Vagina (tissue), 2 donors: ENCODE data around the gene XRCC4. TPM values are rescaled to one million over a fixed set of nuclear protein-coding genes. Genes with fewer than 3 reads are reported as not detected.

Experiments used
- DNase-seq, 2 donors: peaks; one replicate each; pipeline ENCODE4 v3.0.0-alpha.2; 2017; ENCODE audit errors: extremely low spot score in 2 of 2
- H3K27ac ChIP-seq: fragments of 200-600 bp; sonication (generic); one replicate; pipeline ENCODE4 v1.5.1; 2019
- H3K27me3 ChIP-seq: fragments of 200-600 bp; sonication (generic); one replicate; pipeline ENCODE4 v1.5.1; 2019
- H3K36me3 ChIP-seq, 2 donors: fragments of 200-600 bp; sonication (generic); one replicate each; pipeline ENCODE4 v1.5.1; 2017 to 2019
- H3K4me1 ChIP-seq: fragments of 200-600 bp; sonication (generic); one replicate; pipeline ENCODE4 v1.5.1; 2019
- H3K4me3 ChIP-seq, 2 donors: fragments of 200-600 bp; sonication (generic); 1 replicate in 1 of 2; 2 replicates in 1 of 2; pipeline ENCODE4 v1.5.1; 2016 to 2019
- H3K9me3 ChIP-seq: fragments of 200-600 bp; sonication (generic); one replicate; pipeline ENCODE4 v1.5.1; 2019
- POLR2A ChIP-seq, 2 donors: fragments of 450-650 bp; IDR thresholded peaks; one replicate each; pipeline ENCODE4 v1.6.1; 2017; ENCODE audit warnings: antibody characterized with exemption in 2 of 2, mild to moderate bottlenecking in 2 of 2, moderate library complexity in 2 of 2
- POLR2AphosphoS5 ChIP-seq, 2 donors: sonication (generic); formaldehyde crosslinking; IDR thresholded peaks; one replicate each; pipeline ENCODE4 v1.9.0; 2017; ENCODE audit warnings: antibody characterized with exemption in 2 of 2, mild to moderate bottlenecking in 2 of 2, low read depth in 1 of 2; ENCODE audit not compliant: insufficient read depth in 1 of 2
- intact Hi-C: fragments of 100-400 bp; cut with DNase I; formaldehyde crosslinking; loops from one replicate; pipeline ENCODE4 v1.15.1; 2023
- total RNA-seq: library from RNA; depleted of rRNA; stranded (reverse); fragments of >200 nt; gene quantifications from one replicate; pipeline ENCODE4 v1.2.3, GENCODE V29; 2016
- TF ChIP-seq, protein P1 (sequence below), 3 experiments: fragments of 450-650 bp in 2 of 3; fragments of 200-600 bp in 1 of 3; sonication (generic) in 1 of 3; IDR thresholded peaks; one replicate each; pipeline ENCODE4 v1.5.1; 2017 to 2019; ENCODE audit warnings: antibody characterized with exemption in 3 of 3, mild to moderate bottlenecking in 2 of 3, moderate library complexity in 2 of 3

The XRCC4 gene
- total RNA-seq, 1 donor from 2014 or later: 5.4 TPM

DNA sequence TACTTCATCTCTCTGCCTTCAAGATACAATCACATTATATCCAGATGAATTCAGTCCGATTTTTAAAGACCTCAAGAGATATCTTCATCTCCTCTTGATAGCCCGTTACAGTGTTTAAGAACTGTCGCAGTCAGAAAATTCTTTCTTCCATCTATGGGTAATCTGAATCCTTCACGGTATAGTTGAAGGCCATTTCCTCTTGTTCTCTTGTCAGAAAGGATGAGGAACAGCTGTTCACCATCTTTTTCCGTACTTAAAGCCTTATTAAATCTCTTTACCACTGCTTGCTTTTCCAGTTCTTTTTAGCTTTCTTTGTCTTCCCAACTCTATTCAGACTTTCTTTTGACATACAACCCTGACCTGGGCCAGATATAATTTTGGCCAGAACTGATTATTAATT lies 121.8 kb downstream of the XRCC4 start:
- no peak overlapping the region for H3K4me3 ChIP-seq
- no peaks in the 10 kb centered on the region for H3K36me3 ChIP-seq
- no peaks in the 10 kb centered on the region for H3K9me3 ChIP-seq
- H3K27ac ChIP-seq: no peak overlapping the region
- DNase-seq: no peak
- H3K27me3 ChIP-seq: no peaks in the 10 kb centered on the region
- H3K4me1 ChIP-seq: no peaks in the 10 kb centered on the region
- TF ChIP-seq POLR2AphosphoS5 (IDR thresholded peaks at IDR 0.05; ENCODE audit: insufficient read depth in 1 of 2, low read depth in 1 of 2) (no peak), POLR2A (IDR thresholded peaks at IDR 0.05) (no peak)
- TF ChIP-seq, protein P1, sequence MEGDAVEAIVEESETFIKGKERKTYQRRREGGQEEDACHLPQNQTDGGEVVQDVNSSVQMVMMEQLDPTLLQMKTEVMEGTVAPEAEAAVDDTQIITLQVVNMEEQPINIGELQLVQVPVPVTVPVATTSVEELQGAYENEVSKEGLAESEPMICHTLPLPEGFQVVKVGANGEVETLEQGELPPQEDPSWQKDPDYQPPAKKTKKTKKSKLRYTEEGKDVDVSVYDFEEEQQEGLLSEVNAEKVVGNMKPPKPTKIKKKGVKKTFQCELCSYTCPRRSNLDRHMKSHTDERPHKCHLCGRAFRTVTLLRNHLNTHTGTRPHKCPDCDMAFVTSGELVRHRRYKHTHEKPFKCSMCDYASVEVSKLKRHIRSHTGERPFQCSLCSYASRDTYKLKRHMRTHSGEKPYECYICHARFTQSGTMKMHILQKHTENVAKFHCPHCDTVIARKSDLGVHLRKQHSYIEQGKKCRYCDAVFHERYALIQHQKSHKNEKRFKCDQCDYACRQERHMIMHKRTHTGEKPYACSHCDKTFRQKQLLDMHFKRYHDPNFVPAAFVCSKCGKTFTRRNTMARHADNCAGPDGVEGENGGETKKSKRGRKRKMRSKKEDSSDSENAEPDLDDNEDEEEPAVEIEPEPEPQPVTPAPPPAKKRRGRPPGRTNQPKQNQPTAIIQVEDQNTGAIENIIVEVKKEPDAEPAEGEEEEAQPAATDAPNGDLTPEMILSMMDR (IDR thresholded peaks at IDR 0.05): no peak
- intact Hi-C loops: no loop called here

DNA sequence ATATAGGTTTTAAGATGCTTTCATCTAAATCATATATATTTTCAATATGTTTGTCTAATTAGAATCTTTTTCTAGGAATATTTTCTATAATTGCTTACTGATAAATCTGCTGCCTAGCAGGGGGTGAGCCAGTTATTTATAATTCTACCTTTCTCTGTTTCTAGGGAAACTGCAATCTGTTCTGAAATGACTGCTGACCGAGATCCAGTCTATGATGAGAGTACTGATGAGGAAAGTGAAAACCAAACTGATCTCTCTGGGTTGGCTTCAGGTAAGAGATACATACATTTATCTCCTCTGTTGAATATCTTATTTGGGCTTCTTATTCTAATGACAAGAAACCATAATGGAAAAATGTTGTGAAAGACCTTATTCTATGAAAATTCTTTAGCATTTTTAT lies 127.3 kb downstream of the XRCC4 start:
- intact Hi-C loops: no loop called here
- TF ChIP-seq, protein P1 (IDR thresholded peaks at IDR 0.05): no peak
- TF ChIP-seq POLR2AphosphoS5 (IDR thresholded peaks at IDR 0.05; ENCODE audit: insufficient read depth in 1 of 2, low read depth in 1 of 2): no peak
- TF ChIP-seq POLR2A (IDR thresholded peaks at IDR 0.05): no peak

DNA sequence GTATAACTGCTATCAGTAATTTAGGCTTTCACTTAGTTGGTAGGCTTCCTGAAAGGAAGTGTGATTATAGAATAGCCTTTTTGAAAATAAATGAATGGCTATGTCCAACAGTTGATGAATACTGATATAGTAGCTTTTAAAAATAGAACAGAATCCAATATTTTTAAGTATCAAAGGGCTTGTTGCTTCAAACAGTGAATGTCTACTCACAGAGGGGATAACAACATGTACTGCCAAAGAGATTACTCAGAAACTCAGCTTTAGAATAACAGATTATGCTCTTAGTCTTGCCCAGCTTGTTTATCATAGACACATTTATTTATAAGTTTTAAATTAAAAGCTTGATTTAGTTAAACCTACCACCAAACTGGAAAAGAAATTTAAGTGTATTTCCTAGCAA lies 132.6 kb downstream of the XRCC4 start:
- DNase-seq: no peak

More for the DNA sequence above, 127.3 kb downstream of the XRCC4 start:
- no peaks in the 10 kb centered on the region for H3K27me3 ChIP-seq
- H3K36me3 ChIP-seq: no peaks in the 10 kb centered on the region
- no peak overlapping the region for H3K4me3 ChIP-seq
- no peaks in the 10 kb centered on the region for H3K9me3 ChIP-seq
- no peak for DNase-seq
- H3K27ac ChIP-seq: no peak overlapping the region
- no peaks in the 10 kb centered on the region for H3K4me1 ChIP-seq

DNA sequence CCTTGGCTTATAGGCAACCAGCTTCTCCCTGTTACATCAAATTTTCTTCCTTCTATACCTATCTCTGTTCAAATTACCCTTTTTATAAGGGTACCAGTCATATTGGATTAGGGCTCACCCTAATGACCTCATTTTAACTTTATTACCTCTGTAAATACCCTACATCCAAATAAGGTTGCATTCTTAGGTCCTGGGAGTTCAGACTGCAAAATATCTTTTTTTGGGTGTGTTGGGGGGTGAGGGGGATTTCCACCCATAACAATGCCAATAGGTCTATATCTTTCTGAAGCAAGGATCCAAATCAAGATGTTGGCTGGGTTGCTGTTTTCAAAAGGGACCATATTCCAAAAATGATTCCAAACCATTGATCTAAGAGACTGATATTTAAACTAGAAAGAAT lies 141.7 kb downstream of the XRCC4 start:
- TF ChIP-seq, protein P1 (IDR thresholded peaks at IDR 0.05): no peak
- TF ChIP-seq POLR2A (IDR thresholded peaks at IDR 0.05): no peak
- TF ChIP-seq POLR2AphosphoS5 (IDR thresholded peaks at IDR 0.05; ENCODE audit: insufficient read depth in 1 of 2, low read depth in 1 of 2): no peak
- Histone ChIP-seq H3K4me1 (no peaks in the 10 kb centered on the region), H3K36me3 (no peaks in the 10 kb centered on the region), H3K27me3 (no peaks in the 10 kb centered on the region), H3K9me3 (no peaks in the 10 kb centered on the region), H3K4me3 (no peak overlapping the region), H3K27ac (no peak overlapping the region)
- intact Hi-C loops: no loop called here
- no peak for DNase-seq

More for the DNA sequence above, 132.6 kb downstream of the XRCC4 start:
- TF ChIP-seq POLR2A (IDR thresholded peaks at IDR 0.05) (no peak), POLR2AphosphoS5 (IDR thresholded peaks at IDR 0.05; ENCODE audit: insufficient read depth in 1 of 2, low read depth in 1 of 2) (no peak)
- TF ChIP-seq, protein P1 (IDR thresholded peaks at IDR 0.05): no peak
- intact Hi-C loops: no loop called here
- H3K9me3 ChIP-seq: no peaks in the 10 kb centered on the region
- H3K27me3 ChIP-seq: no peaks in the 10 kb centered on the region
- H3K4me3 ChIP-seq: no peak overlapping the region
- no peaks in the 10 kb centered on the region for H3K36me3 ChIP-seq
- H3K27ac ChIP-seq: no peak overlapping the region
- no peaks in the 10 kb centered on the region for H3K4me1 ChIP-seq

DNA sequence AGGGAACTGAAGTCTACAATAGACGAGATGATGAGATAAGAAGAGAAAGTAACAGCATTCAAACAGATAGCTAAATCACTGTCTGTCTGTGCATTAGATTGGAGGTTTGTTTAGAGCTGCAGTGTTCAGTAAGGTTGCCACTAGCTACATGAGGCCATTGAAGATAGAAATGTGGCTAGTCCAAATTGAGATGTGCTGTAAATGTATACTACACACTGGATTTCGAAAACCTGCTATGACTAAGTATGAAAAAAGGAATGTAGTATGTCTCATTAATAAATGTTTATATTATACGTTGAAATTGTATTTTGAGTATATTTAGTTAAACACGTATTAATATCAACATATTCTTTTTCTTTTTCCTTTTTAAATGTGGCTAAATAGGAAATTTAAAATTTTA lies 142.1 kb downstream of the XRCC4 start:
- Histone ChIP-seq H3K4me3 (no peak overlapping the region), H3K9me3 (no peaks in the 10 kb centered on the region), H3K27ac (no peak overlapping the region), H3K4me1 (no peaks in the 10 kb centered on the region), H3K36me3 (no peaks in the 10 kb centered on the region), H3K27me3 (no peaks in the 10 kb centered on the region)
- no peak for DNase-seq
- TF ChIP-seq POLR2A (IDR thresholded peaks at IDR 0.05): no peak
- TF ChIP-seq, protein P1 (IDR thresholded peaks at IDR 0.05): no peak
- TF ChIP-seq POLR2AphosphoS5 (IDR thresholded peaks at IDR 0.05; ENCODE audit: insufficient read depth in 1 of 2, low read depth in 1 of 2): no peak
- intact Hi-C loops: no loop called here
